ENCODE measurements around the gene SSH3.

DNA sequence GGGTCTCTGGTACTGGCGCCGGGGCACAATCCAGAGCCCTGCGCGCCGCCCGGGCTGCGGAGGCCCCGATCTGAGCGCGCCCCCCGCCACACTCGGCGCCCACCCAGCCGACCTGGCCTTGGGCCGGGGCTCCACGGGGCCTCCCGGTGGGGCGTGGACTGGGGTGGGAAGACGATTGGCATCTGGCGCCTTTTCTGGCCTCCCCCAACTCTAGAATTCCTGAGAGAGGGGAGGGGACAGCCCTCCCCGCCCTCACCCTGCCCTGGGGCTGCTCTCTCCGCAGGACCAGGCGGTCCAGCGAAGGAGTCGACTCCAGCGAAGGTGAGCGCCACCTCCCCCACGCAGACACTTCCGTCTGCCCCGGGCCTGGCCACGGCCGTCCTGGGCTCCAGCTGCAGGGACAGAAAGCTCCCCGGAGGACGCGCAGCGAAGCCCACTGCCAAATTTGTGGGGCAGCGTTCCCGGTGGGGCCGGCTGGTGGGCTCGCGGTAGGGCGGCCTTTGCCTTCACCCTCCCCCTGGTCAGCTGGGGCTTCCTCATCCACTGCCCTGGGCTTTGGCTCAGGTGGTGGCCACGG, 593 bp downstream of the SSH3 start:
- TF ChIP-seq, protein P1, sequence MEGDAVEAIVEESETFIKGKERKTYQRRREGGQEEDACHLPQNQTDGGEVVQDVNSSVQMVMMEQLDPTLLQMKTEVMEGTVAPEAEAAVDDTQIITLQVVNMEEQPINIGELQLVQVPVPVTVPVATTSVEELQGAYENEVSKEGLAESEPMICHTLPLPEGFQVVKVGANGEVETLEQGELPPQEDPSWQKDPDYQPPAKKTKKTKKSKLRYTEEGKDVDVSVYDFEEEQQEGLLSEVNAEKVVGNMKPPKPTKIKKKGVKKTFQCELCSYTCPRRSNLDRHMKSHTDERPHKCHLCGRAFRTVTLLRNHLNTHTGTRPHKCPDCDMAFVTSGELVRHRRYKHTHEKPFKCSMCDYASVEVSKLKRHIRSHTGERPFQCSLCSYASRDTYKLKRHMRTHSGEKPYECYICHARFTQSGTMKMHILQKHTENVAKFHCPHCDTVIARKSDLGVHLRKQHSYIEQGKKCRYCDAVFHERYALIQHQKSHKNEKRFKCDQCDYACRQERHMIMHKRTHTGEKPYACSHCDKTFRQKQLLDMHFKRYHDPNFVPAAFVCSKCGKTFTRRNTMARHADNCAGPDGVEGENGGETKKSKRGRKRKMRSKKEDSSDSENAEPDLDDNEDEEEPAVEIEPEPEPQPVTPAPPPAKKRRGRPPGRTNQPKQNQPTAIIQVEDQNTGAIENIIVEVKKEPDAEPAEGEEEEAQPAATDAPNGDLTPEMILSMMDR (IDR thresholded peaks at IDR 0.05) = no peak
- TF ChIP-seq POLR2AphosphoS5 (IDR thresholded peaks at IDR 0.05) (no peak), POLR2A (IDR thresholded peaks at IDR 0.05; ENCODE audit: low read depth) (no peak)
